HFFc6 (cell line): ENCODE data around the gene RPS5. TPM values are rescaled to one million over a fixed set of nuclear protein-coding genes. Genes with fewer than 3 reads are reported as not detected.

Source experiments
- DNase-seq: peaks from one replicate; pipeline ENCODE4 v3.0.0-alpha.2; 2018
- H3K27ac Mint-ChIP-seq: 2 replicates; pipeline ENCODE4 v1.8.0; 2020; ENCODE audit warnings: mild to moderate bottlenecking, mixed read lengths
- H3K27me3 Mint-ChIP-seq: 2 replicates; pipeline ENCODE4 v1.8.0; 2021; ENCODE audit warnings: mild to moderate bottlenecking, moderate library complexity, mixed read lengths; ENCODE audit not compliant: insufficient read depth
- H3K36me3 Mint-ChIP-seq: 2 replicates; pipeline ENCODE4 v1.8.0; 2021; ENCODE audit warnings: low read depth, mixed read lengths
- H3K4me1 Mint-ChIP-seq: 2 replicates; pipeline ENCODE4 v1.8.0; 2020; ENCODE audit warnings: low read depth, mixed read lengths
- H3K4me3 Mint-ChIP-seq: 2 replicates; pipeline ENCODE4 v1.8.0; 2020; ENCODE audit warnings: mild to moderate bottlenecking, moderate library complexity, mixed read lengths
- H3K9me3 Mint-ChIP-seq: 2 replicates; pipeline ENCODE4 v1.8.0; 2020; ENCODE audit warnings: mild to moderate bottlenecking, mixed read lengths
- total RNA-seq, 6 experiments: library from RNA; stranded (reverse); fragmentation: NEBNext Ultra II Directional; extraction: Animal tissue kit (Norgen Biotek cat#: 25700); gene quantifications; 2 replicates in 1 of 6; 3 replicates in 5 of 6; pipeline ENCODE4 v1.2.3, GENCODE V29; 2021
- TF ChIP-seq, protein P1 (sequence below): fragments of 200-600 bp; sonication (generic); IDR thresholded peaks from 2 replicates; pipeline ENCODE4 v1.5.0; 2021; ENCODE audit warnings: antibody characterized with exemption, mild to moderate bottlenecking

The RPS5 gene
- total RNA-seq, 6 experiments from 2014 or later = 958 to 1,072 (median 1,017) TPM

DNA sequence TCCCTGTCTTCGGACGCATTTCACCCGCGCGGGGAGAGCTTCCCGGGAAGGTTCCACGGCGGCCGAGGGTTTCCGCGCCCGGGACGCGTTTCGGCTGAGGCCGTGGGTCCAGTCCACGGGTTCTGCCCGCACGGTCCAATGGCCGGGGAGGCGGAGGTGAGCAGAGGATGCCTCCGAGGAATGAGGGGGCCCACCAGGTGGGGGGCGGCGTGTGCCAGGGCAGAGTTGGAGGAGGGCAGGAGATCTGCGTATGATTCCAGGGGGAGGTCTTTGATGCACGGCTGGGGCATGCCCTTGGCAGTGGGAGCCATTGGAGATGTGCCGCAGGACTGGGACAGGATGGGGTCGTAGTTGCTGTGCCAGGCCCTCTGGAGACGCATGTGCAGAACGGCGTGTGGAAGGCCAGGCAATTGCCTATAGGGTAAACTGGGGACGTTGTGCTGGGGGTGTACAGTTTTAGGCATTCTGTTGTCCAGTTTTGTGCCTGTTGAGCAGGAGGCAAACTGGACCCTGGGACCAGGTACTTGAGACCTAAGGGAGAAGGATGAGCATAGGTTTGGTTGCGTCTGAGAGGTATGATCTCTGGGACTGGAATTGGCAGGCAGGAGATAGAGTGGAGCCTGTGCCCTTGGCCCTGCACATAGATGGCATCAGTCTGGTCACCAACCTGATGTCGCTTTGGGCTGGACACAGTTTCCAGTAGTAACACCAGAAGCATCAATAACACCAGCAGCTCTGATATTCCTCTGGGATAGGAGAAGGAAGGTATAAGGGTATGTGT is 22.1 kb downstream of the RPS5 start:
- TF ChIP-seq, protein P1, sequence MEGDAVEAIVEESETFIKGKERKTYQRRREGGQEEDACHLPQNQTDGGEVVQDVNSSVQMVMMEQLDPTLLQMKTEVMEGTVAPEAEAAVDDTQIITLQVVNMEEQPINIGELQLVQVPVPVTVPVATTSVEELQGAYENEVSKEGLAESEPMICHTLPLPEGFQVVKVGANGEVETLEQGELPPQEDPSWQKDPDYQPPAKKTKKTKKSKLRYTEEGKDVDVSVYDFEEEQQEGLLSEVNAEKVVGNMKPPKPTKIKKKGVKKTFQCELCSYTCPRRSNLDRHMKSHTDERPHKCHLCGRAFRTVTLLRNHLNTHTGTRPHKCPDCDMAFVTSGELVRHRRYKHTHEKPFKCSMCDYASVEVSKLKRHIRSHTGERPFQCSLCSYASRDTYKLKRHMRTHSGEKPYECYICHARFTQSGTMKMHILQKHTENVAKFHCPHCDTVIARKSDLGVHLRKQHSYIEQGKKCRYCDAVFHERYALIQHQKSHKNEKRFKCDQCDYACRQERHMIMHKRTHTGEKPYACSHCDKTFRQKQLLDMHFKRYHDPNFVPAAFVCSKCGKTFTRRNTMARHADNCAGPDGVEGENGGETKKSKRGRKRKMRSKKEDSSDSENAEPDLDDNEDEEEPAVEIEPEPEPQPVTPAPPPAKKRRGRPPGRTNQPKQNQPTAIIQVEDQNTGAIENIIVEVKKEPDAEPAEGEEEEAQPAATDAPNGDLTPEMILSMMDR = no peak
- no peak for DNase-seq
- peak overlapping the region; percentile 65 for H3K27ac Mint-ChIP-seq
- H3K9me3 Mint-ChIP-seq = no peaks in the 10 kb centered on the region; the same call in 1 of the 2 replicates
- peaks cover 24% of the 10 kb centered on the region for H3K36me3 Mint-ChIP-seq
- H3K4me3 Mint-ChIP-seq = peak overlapping the region; percentile 92
- H3K4me1 Mint-ChIP-seq = peaks cover 28% of the 10 kb centered on the region
- H3K27me3 Mint-ChIP-seq = peaks cover 5% of the 10 kb centered on the region; the same call in 1 of the 2 replicates

DNA sequence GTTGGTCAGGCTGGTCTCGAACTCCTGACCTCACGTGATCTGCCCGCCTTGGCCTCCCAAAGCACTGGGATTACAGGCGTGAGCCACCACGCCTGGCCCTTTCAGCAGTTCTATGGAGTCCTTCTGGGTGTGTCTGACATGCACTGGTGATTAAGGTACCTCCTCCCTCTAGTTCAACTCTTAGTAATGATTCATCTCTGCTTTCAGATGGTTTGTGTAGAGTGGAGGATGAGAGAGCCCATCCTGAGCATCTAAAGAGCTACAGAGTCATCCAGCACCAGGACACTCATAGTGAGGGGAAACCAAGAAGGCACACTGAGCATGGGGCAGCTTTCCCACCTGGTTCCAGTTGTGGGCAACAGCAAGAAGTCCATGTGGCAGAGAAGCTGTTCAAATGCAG is 29.5 kb downstream of the RPS5 start:
- Mint-ChIP-seq H3K9me3 (peaks cover 17% of the 10 kb centered on the region), H3K27ac (no peak overlapping the region), H3K36me3 (peaks cover 69% of the 10 kb centered on the region), H3K27me3 (no peaks in the 10 kb centered on the region), H3K4me1 (no peaks in the 10 kb centered on the region), H3K4me3 (no peak overlapping the region)
- no peak for DNase-seq
- TF ChIP-seq, protein P1 = no peak

DNA sequence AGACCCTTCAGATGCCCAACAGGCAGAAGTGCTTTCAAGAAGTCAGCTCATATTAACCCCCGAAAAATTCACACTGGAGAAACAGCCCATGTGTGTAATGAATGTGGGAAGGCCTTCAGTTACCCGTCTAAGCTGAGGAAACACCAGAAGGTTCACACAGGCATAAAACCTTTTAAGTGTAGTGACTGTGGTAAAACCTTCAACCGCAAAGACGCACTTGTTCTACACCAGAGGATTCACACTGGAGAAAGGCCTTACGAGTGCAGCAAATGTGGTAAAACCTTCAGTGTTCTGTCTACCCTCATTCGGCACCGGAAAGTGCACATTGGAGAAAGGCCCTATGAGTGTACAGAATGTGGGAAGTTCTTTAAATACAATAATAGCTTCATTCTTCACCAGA is 30.0 kb downstream of the RPS5 start:
- no peak for DNase-seq
- H3K4me1 Mint-ChIP-seq = no peaks in the 10 kb centered on the region

DNA sequence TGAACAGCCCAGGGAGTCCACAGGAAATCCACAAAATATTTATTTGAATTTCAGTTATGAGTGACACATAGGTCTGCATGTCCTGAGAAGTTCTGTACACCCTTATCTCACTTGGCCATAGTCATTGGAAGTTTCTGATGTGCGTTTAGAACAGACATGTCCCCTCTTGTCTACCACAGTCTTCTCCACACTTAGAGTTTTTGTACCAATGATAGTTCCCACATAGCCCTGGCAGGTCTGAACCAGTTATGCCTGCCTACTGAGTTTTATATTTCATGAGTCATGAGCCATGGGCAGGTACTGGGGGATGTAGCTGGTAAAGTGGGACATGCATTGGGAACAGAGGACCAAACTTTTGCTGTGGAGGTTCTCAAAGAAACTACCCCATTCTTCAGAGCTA is 41.5 kb downstream of the RPS5 start:
- Mint-ChIP-seq H3K9me3 (peaks cover 76% of the 10 kb centered on the region), H3K36me3 (peaks cover 82% of the 10 kb centered on the region), H3K4me1 (no peaks in the 10 kb centered on the region; the same call in 1 of the 2 replicates), H3K27ac (no peak overlapping the region), H3K4me3 (no peak overlapping the region), H3K27me3 (peaks cover 2% of the 10 kb centered on the region; the same call in 1 of the 2 replicates)
- DNase-seq = no peak
- TF ChIP-seq, protein P1 = no peak

More for the DNA sequence above, 30.0 kb downstream of the RPS5 start:
- TF ChIP-seq, protein P1 = no peak
- Mint-ChIP-seq H3K4me3 (no peak overlapping the region), H3K9me3 (peaks cover 17% of the 10 kb centered on the region), H3K36me3 (peaks cover 72% of the 10 kb centered on the region), H3K27ac (no peak overlapping the region), H3K27me3 (no peaks in the 10 kb centered on the region)

DNA sequence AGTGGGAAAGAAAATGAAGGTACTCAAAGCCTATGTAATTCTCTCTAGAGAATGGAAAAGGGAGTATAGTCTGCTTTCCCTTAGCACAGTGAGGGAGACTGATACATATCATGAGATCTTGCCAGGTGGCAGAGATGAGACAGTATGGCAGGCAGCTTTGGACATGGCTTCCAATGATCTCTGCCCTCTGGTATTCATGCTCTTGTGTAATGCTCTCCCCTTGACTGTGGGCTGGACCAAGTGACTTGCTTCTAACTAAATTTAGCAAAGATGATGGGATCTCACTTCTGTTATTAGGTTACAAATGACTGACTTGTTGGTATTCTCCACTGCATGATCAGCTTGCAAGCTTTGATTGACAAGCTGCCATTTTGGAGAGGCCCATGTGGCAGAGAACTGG is 42.7 kb downstream of the RPS5 start:
- DNase-seq = no peak
- no peak overlapping the region for H3K27ac Mint-ChIP-seq

More for the DNA sequence above, 42.7 kb downstream of the RPS5 start:
- H3K36me3 Mint-ChIP-seq = peaks cover 87% of the 10 kb centered on the region
- no peaks in the 10 kb centered on the region; the same call in 1 of the 2 replicates for H3K4me1 Mint-ChIP-seq
- no peak overlapping the region for H3K4me3 Mint-ChIP-seq
- peaks cover 2% of the 10 kb centered on the region; the same call in 1 of the 2 replicates for H3K27me3 Mint-ChIP-seq
- peaks cover 78% of the 10 kb centered on the region for H3K9me3 Mint-ChIP-seq
- TF ChIP-seq, protein P1 = no peak
